GM11168 (cell line): ENCODE measurements around the gene DHH.
"Not testable (repeated sequence)": the region's sequence is repeated elsewhere in the genome, so short reads cannot be mapped to it uniquely, and the experiment has no call there.

Source experiments
- in situ Hi-C: fragments of 300-500 bp; cut with MboI; formaldehyde crosslinking; loops from one replicate; pipeline ENCODE4 v1.12.0; 2022; ENCODE audit warnings: low sequenced_read_pairs; ENCODE audit not compliant: unreplicated experiment

The DHH gene

GRCh38 chr12:49094160-49094974 is at the start of gene DHH:
TSS of gene DHH (minus strand) at chr12:49094801. CDS start at chr12:49094512, 289 bp downstream.
- in situ Hi-C loops = no loop called here

GRCh38 chr12:49144384-49144783 is 49.8 kb upstream of the DHH start:
- in situ Hi-C loops = no loop called here

GRCh38 chr12:49138999-49139398 is 44.4 kb upstream of the DHH start:
- in situ Hi-C loops = no loop called here

- in situ Hi-C loops = no loop called here
Measured at GRCh38 chr12:49138587-49138986, 44.0 kb upstream of the DHH start.

GRCh38 chr12:49137476-49137875 is 42.9 kb upstream of the DHH start:
- in situ Hi-C loops = no loop called here

- in situ Hi-C loops = not testable (repeated sequence)
Measured at GRCh38 chr12:49136997-49137396, 42.4 kb upstream of the DHH start.

- in situ Hi-C loops = no loop called here
Measured at GRCh38 chr12:49133590-49133989, 39.0 kb upstream of the DHH start.

GRCh38 chr12:49133014-49133413 is 38.4 kb upstream of the DHH start:
- in situ Hi-C loops = no loop called here

- in situ Hi-C loops = no loop called here
Measured at GRCh38 chr12:49131894-49132461, 37.4 kb upstream of the DHH start.

- in situ Hi-C loops = no loop called here
Measured at GRCh38 chr12:49131051-49131893, 36.7 kb upstream of the DHH start, which contains the start of gene TUBA1B. TSS of gene TUBA1B (minus strand) at chr12:49131395. CDS start at chr12:49131300, 95 bp downstream.

GRCh38 chr12:49130151-49131050 is 35.8 kb upstream of the DHH start:
- in situ Hi-C loops = no loop called here

- in situ Hi-C loops = no loop called here
Measured at GRCh38 chr12:49129332-49130150, 34.9 kb upstream of the DHH start.

- in situ Hi-C loops = not testable (repeated sequence)
Measured at GRCh38 chr12:49127971-49128370, 33.4 kb upstream of the DHH start.

- in situ Hi-C loops = no loop called here
Measured at GRCh38 chr12:49126852-49127763, 32.5 kb upstream of the DHH start.

- in situ Hi-C loops = no loop called here
Measured at GRCh38 chr12:49121047-49121696, 26.6 kb upstream of the DHH start.

- in situ Hi-C loops = no loop called here
Measured at GRCh38 chr12:49111206-49111605, 16.6 kb upstream of the DHH start.

GRCh38 chr12:49110464-49111155 is 16.0 kb upstream of the DHH start, which contains the start of gene LMBR1L:
TSS of gene LMBR1L (minus strand) at chr12:49110847. CDS start at chr12:49110555, 292 bp downstream.
- in situ Hi-C loops = no loop called here
